GM23338 (cell line): Measurements from ENCODE around the gene CARD9. TPM values are rescaled to one million over a fixed set of nuclear protein-coding genes. Genes with fewer than 3 reads are reported as not detected.

Source experiments
- ATAC-seq: fragments of 200-7000 bp; cut with Tn5 transposase; 3 replicates; pipeline ENCODE4 v1.9.1; 2020
- DNase-seq: peaks from one replicate; pipeline ENCODE4 v3.0.0-alpha.2; 2015; ENCODE audit warnings: low spot score
- H2AFZ ChIP-seq: fragments of 200-600 bp; sonication (generic); 2 replicates; pipeline ENCODE4 v1.8.0; 2016; ENCODE audit warnings: antibody characterized with exemption, mild to moderate bottlenecking, moderate library complexity
- H3F3A ChIP-seq: fragments of 200-600 bp; sonication (generic); replicated peaks from 2 replicates; pipeline ENCODE4 v1.8.0; 2017; ENCODE audit warnings: antibody characterized with exemption, mixed run types, low read depth
- H3K27ac ChIP-seq: fragments of 200-600 bp; sonication (generic); 2 replicates; pipeline ENCODE4 v1.6.1; 2016; ENCODE audit warnings: low read depth
- H3K27me3 ChIP-seq: fragments of 200-600 bp; sonication (generic); 2 replicates; pipeline ENCODE4 v1.8.0; 2016; ENCODE audit warnings: mild to moderate bottlenecking, mixed run types, moderate library complexity; ENCODE audit not compliant: insufficient read depth
- H3K36me3 ChIP-seq: fragments of 200-600 bp; sonication (generic); 2 replicates; pipeline ENCODE4 v1.8.0; 2016; ENCODE audit warnings: mild to moderate bottlenecking; ENCODE audit not compliant: insufficient read depth
- H3K4me1 ChIP-seq: fragments of 200-600 bp; sonication (generic); 2 replicates; pipeline ENCODE4 v1.8.0; 2016; ENCODE audit warnings: mild to moderate bottlenecking, moderate library complexity; ENCODE audit not compliant: insufficient read depth
- H3K4me2 ChIP-seq: fragments of 200-600 bp; sonication (generic); 2 replicates; pipeline ENCODE4 v1.7.1; 2017; ENCODE audit warnings: mixed run types
- H3K4me3 ChIP-seq: fragments of 200-600 bp; sonication (generic); 2 replicates; pipeline ENCODE4 v1.6.1; 2016; ENCODE audit warnings: mixed run types
- H3K79me2 ChIP-seq: fragments of 200-600 bp; sonication (generic); replicated peaks from 2 replicates; pipeline ENCODE4 v1.8.0; 2017; ENCODE audit warnings: mild to moderate bottlenecking; ENCODE audit not compliant: insufficient read depth
- H3K9me2 ChIP-seq: fragments of 200-600 bp; sonication (generic); 2 replicates; pipeline ENCODE4 v1.8.0; 2017; ENCODE audit not compliant: insufficient read depth
- H4K20me1 ChIP-seq: fragments of 200-600 bp; sonication (generic); replicated peaks from 2 replicates; pipeline ENCODE4 v1.8.0; 2017; ENCODE audit warnings: mild to moderate bottlenecking; ENCODE audit not compliant: insufficient read depth
- H3K27ac Mint-ChIP-seq: 2 replicates; pipeline ENCODE4 v1.8.0; 2020; ENCODE audit warnings: inconsistent platforms, mild to moderate bottlenecking, moderate library complexity, mixed read lengths
- H3K27me3 Mint-ChIP-seq: 3 replicates; pipeline ENCODE4 v1.8.0; 2022; ENCODE audit warnings: low read depth, mild to moderate bottlenecking, moderate library complexity, mixed read lengths, inconsistent platforms; ENCODE audit not compliant: insufficient read depth, poor library complexity
- H3K36me3 Mint-ChIP-seq: 3 replicates; pipeline ENCODE4 v1.8.0; 2021; ENCODE audit warnings: low read depth, mild to moderate bottlenecking, inconsistent platforms, moderate library complexity, mixed read lengths
- H3K4me1 Mint-ChIP-seq: 3 replicates; pipeline ENCODE4 v1.8.0; 2020; ENCODE audit warnings: mild to moderate bottlenecking, inconsistent platforms, mixed read lengths
- H3K4me3 Mint-ChIP-seq: 3 replicates; pipeline ENCODE4 v1.8.0; 2021; ENCODE audit warnings: moderate library complexity, mild to moderate bottlenecking, inconsistent platforms, mixed read lengths
- H3K9me3 Mint-ChIP-seq: 3 replicates; pipeline ENCODE4 v1.8.0; 2020; ENCODE audit warnings: moderate library complexity, mild to moderate bottlenecking, inconsistent platforms, mixed read lengths
- CTCF ChIP-seq, 2 experiments: fragments of 200-600 bp in 1 of 2; sonication (generic) in 1 of 2; conservative IDR thresholded peaks; 2 replicates each; pipeline versions ENCODE4 v1.5.1 to v1.6.1; 2016 to 2017; ENCODE audit warnings: antibody characterized with exemption in 2 of 2, low read depth in 2 of 2, mild to moderate bottlenecking in 2 of 2, moderate library complexity in 1 of 2
- ETS1 ChIP-seq: IDR thresholded peaks from 2 replicates; pipeline ENCODE4 v1.6.1; 2016; ENCODE audit warnings: antibody characterized with exemption
- EZH2 ChIP-seq: fragments of 200-600 bp; sonication (generic); IDR thresholded peaks from one replicate; pipeline ENCODE4 v1.8.0; 2017; ENCODE audit warnings: antibody characterized with exemption, mild to moderate bottlenecking, low read depth; ENCODE audit not compliant: unreplicated experiment
- EZH2phosphoT487 ChIP-seq: fragments of 200-600 bp; sonication (generic); IDR thresholded peaks from one replicate; pipeline ENCODE4 v1.8.1; 2018; ENCODE audit warnings: antibody characterized with exemption; ENCODE audit not compliant: unreplicated experiment
- NANOG ChIP-seq: IDR thresholded peaks from 2 replicates; pipeline ENCODE4 v1.6.1; 2016; ENCODE audit warnings: antibody characterized with exemption, borderline replicate concordance
- REST ChIP-seq: IDR thresholded peaks from one replicate; pipeline ENCODE4 v1.6.1; 2018; ENCODE audit warnings: antibody characterized with exemption; ENCODE audit not compliant: unreplicated experiment
- STAT1 ChIP-seq: IDR thresholded peaks from one replicate; pipeline ENCODE4 v1.6.1; 2016; ENCODE audit warnings: antibody characterized with exemption; ENCODE audit not compliant: unreplicated experiment
- ZNF114 ChIP-seq: fragments of 250-450 bp; sonication (Bioruptor Pico); IDR thresholded peaks from 2 replicates; pipeline ENCODE4 v1.5.0; 2020; ENCODE audit warnings: mild to moderate bottlenecking, moderate library complexity
- polyA plus RNA-seq: library from polyadenylated mRNA; unstranded; fragments of >200 nt; fragmentation: Nextera tagmentation; extraction: Ambion mirVana; gene quantifications from 2 replicates; pipeline ENCODE4 v1.2.1, GENCODE V29; 2016
- total RNA-seq: library from RNA; depleted of rRNA; stranded (reverse); fragments of >200 nt; shearing (Covaris generic); gene quantifications from 2 replicates; pipeline ENCODE4 v1.2.3, GENCODE V29; 2014

Gene CARD9
- total and polyA plus RNA-seq, 2 experiments from 2014 or later: 0.49 to 0.63 TPM

GRCh38 chr9:136339173-136339957, 34.1 kb downstream of the CARD9 start:
- H3K9me2 ChIP-seq: no peaks in the 10 kb centered on the region
- no peak overlapping the region for H3K4me2 ChIP-seq
- TF ChIP-seq ETS1 (no peak), EZH2phosphoT487 (no peak), ZNF114 (CRISPR knock-in tag) (no peak), REST (no peak), STAT1 (no peak), NANOG (no peak), CTCF (conservative IDR thresholded peaks at IDR 0.05; ENCODE audit: low read depth in 2 of 2) (peak; percentile 89 to 99), EZH2 (no peak)
- H2AFZ ChIP-seq: no peak overlapping the region
- Mint-ChIP-seq H3K27ac (no peak overlapping the region), H3K4me1 (peaks cover 3% of the 10 kb centered on the region), H3K9me3 (no peaks in the 10 kb centered on the region), H3K4me3 (no peak overlapping the region; the same call in 2 of the 3 replicates), H3K36me3 (no peaks in the 10 kb centered on the region), H3K27me3 (peaks cover 16% of the 10 kb centered on the region)
- H3F3A ChIP-seq: peaks cover 3% of the 10 kb centered on the region; the same call in 1 of the 2 replicates
- peak overlapping the region; percentile 50; the same call in 1 of the 2 replicates for H3K27ac ChIP-seq
- H3K4me1 ChIP-seq: peaks cover 5% of the 10 kb centered on the region
- H3K27me3 ChIP-seq: no peaks in the 10 kb centered on the region
- DNase-seq (peak; percentile 90), ATAC-seq (peak; percentile 75)
- H4K20me1 ChIP-seq: no peaks in the 10 kb centered on the region; the same call in 1 of the 2 replicates
- H3K79me2 ChIP-seq: no peaks in the 10 kb centered on the region
- H3K36me3 ChIP-seq: no peaks in the 10 kb centered on the region
- no peak overlapping the region for H3K4me3 ChIP-seq
